Stimulated activated naive CD8-positive, alpha-beta T cell treated with anti-CD3 and anti-CD28 coated beads, Interleukin-15, Interleukin-2, amounts not matched to agents 100 ng/mL and 50 ng/mL, for 24 hours (primary cell): Measurements from ENCODE around the gene GPC6.

Source experiments
- H3K27ac Mint-ChIP-seq: one replicate; pipeline ENCODE4 v1.8.0; 2021; ENCODE audit warnings: mild to moderate bottlenecking, mixed read lengths
- H3K27me3 Mint-ChIP-seq: one replicate; pipeline ENCODE4 v1.8.0; 2021; ENCODE audit warnings: mixed read lengths
- H3K36me3 Mint-ChIP-seq: one replicate; pipeline ENCODE4 v1.8.0; 2021; ENCODE audit warnings: low read depth, mixed read lengths
- H3K4me1 Mint-ChIP-seq: one replicate; pipeline ENCODE4 v1.8.0; 2021; ENCODE audit warnings: low read depth, mixed read lengths
- H3K4me3 Mint-ChIP-seq: one replicate; pipeline ENCODE4 v1.8.0; 2021; ENCODE audit warnings: mild to moderate bottlenecking, mixed read lengths
- H3K9me3 Mint-ChIP-seq: one replicate; pipeline ENCODE4 v1.8.0; 2021; ENCODE audit warnings: mixed read lengths

Gene GPC6

GRCh38 chr13:93736909-93737308, 510.3 kb downstream of the GPC6 start:
- Mint-ChIP-seq H3K4me1 (no peaks in the 10 kb centered on the region), H3K36me3 (no peaks in the 10 kb centered on the region), H3K27me3 (no peaks in the 10 kb centered on the region), H3K4me3 (no peak overlapping the region), H3K27ac (no peak overlapping the region), H3K9me3 (peaks cover 8% of the 10 kb centered on the region)

GRCh38 chr13:93740334-93740733, 513.7 kb downstream of the GPC6 start:
- Mint-ChIP-seq H3K27ac (no peak overlapping the region), H3K9me3 (peaks cover 18% of the 10 kb centered on the region), H3K27me3 (peaks cover 3% of the 10 kb centered on the region)

DNA sequence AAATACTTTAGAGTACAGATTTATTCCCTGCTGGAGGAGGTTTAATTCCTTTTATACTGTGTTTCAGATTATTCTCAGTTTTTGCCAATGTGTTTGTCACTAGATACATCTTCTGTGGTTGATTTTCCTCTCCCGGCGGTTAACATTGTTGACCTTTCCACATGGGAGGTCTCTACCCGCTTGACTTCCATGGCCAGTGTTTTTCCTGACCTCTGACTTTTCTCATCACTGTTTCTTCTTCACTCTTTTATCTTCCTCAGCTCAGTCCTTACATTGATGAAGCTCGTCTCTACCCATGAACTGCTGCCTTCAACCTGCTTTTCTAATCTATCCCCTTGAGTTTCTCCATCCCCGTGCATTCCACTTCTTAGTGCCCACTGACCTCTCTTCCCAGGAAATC, 517.4 kb downstream of the GPC6 start:
- Mint-ChIP-seq H3K9me3 (peaks cover 16% of the 10 kb centered on the region), H3K27me3 (peaks cover 3% of the 10 kb centered on the region), H3K4me3 (no peak overlapping the region), H3K36me3 (no peaks in the 10 kb centered on the region), H3K27ac (no peak overlapping the region), H3K4me1 (no peaks in the 10 kb centered on the region)

More at GRCh38 chr13:93740334-93740733, 513.7 kb downstream of the GPC6 start:
- Mint-ChIP-seq H3K4me3 (no peak overlapping the region), H3K4me1 (no peaks in the 10 kb centered on the region), H3K36me3 (no peaks in the 10 kb centered on the region)

- Mint-ChIP-seq H3K27me3 (peaks cover 8% of the 10 kb centered on the region), H3K4me1 (no peaks in the 10 kb centered on the region), H3K27ac (no peak overlapping the region), H3K4me3 (no peak overlapping the region), H3K36me3 (no peaks in the 10 kb centered on the region), H3K9me3 (peaks cover 16% of the 10 kb centered on the region)
Measured at GRCh38 chr13:93744886-93745285, 518.3 kb downstream of the GPC6 start.

GRCh38 chr13:93745884-93746283, 519.3 kb downstream of the GPC6 start:
- Mint-ChIP-seq H3K4me3 (no peak overlapping the region), H3K4me1 (no peaks in the 10 kb centered on the region)

DNA sequence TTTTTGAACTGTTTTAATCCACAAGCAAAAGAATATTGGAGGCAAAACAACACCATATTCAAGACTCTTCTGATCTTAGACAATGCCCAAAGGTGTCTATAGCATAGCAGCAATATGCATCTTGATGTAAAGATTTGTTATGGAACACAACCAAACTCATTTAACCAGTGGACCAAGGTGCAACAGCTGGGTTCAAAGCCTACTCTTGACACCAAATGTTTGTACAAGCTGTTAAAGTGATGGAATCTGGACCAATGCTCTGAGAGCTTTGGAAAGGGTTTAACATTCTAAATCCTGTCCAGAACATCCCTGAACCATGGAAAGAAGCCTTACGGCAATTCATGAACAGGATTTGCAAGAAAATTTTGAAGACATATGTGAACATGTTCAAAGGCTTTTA, 520.0 kb downstream of the GPC6 start:
- H3K27ac Mint-ChIP-seq: no peak overlapping the region
- peaks cover 15% of the 10 kb centered on the region for H3K27me3 Mint-ChIP-seq
- no peak overlapping the region for H3K4me3 Mint-ChIP-seq
- peaks cover 12% of the 10 kb centered on the region for H3K9me3 Mint-ChIP-seq
- no peaks in the 10 kb centered on the region for H3K4me1 Mint-ChIP-seq
- no peaks in the 10 kb centered on the region for H3K36me3 Mint-ChIP-seq

More at GRCh38 chr13:93745884-93746283, 519.3 kb downstream of the GPC6 start:
- peaks cover 16% of the 10 kb centered on the region for H3K9me3 Mint-ChIP-seq
- no peak overlapping the region for H3K27ac Mint-ChIP-seq
- no peaks in the 10 kb centered on the region for H3K36me3 Mint-ChIP-seq
- H3K27me3 Mint-ChIP-seq: peaks cover 13% of the 10 kb centered on the region

GRCh38 chr13:93750676-93751075, 524.1 kb downstream of the GPC6 start:
- no peaks in the 10 kb centered on the region for H3K36me3 Mint-ChIP-seq
- no peaks in the 10 kb centered on the region for H3K4me1 Mint-ChIP-seq
- H3K9me3 Mint-ChIP-seq: peaks cover 3% of the 10 kb centered on the region
- no peak overlapping the region for H3K27ac Mint-ChIP-seq
- H3K27me3 Mint-ChIP-seq: peaks cover 12% of the 10 kb centered on the region
- no peak overlapping the region for H3K4me3 Mint-ChIP-seq

GRCh38 chr13:93751117-93751516, 524.5 kb downstream of the GPC6 start:
- Mint-ChIP-seq H3K4me1 (no peaks in the 10 kb centered on the region), H3K36me3 (no peaks in the 10 kb centered on the region), H3K9me3 (peaks cover 3% of the 10 kb centered on the region), H3K4me3 (no peak overlapping the region), H3K27me3 (peaks cover 12% of the 10 kb centered on the region), H3K27ac (no peak overlapping the region)

DNA sequence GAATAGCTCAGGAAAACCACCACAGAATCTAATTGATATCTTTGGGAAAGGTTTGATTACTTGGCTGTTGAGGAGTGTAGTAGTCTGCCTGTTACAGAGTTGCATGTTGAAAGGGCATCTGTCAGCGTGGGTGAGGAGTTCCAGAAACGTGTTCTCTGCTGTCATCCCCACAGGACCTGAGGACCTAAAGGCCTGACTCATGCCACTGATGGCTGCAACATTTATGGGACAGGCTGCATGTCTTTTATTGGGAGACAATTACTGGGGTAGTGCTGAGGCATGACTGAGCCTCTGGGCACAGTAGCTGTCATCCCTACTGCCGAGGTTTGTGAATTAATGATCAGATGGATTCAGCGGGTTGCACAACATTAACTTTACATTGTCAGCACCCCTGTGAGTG, 525.9 kb downstream of the GPC6 start:
- no peaks in the 10 kb centered on the region for H3K36me3 Mint-ChIP-seq
- H3K4me3 Mint-ChIP-seq: no peak overlapping the region
- peaks cover 12% of the 10 kb centered on the region for H3K27me3 Mint-ChIP-seq
- no peaks in the 10 kb centered on the region for H3K4me1 Mint-ChIP-seq
- peaks cover 3% of the 10 kb centered on the region for H3K9me3 Mint-ChIP-seq
- H3K27ac Mint-ChIP-seq: no peak overlapping the region

- H3K4me1 Mint-ChIP-seq: peaks cover under 1% of the 10 kb centered on the region
- H3K27ac Mint-ChIP-seq: no peak overlapping the region
- H3K4me3 Mint-ChIP-seq: no peak overlapping the region
- H3K9me3 Mint-ChIP-seq: peaks cover 3% of the 10 kb centered on the region
- peaks cover 12% of the 10 kb centered on the region for H3K27me3 Mint-ChIP-seq
- H3K36me3 Mint-ChIP-seq: no peaks in the 10 kb centered on the region
Measured at GRCh38 chr13:93753639-93754038, 527.0 kb downstream of the GPC6 start.

GRCh38 chr13:93755341-93755740, 528.7 kb downstream of the GPC6 start:
- Mint-ChIP-seq H3K36me3 (no peaks in the 10 kb centered on the region), H3K27me3 (peaks cover 5% of the 10 kb centered on the region), H3K9me3 (peaks cover 3% of the 10 kb centered on the region), H3K4me1 (peaks cover 4% of the 10 kb centered on the region), H3K27ac (no peak overlapping the region), H3K4me3 (no peak overlapping the region)

- Mint-ChIP-seq H3K36me3 (no peaks in the 10 kb centered on the region), H3K4me3 (no peak overlapping the region), H3K9me3 (peaks cover 1% of the 10 kb centered on the region), H3K27me3 (no peaks in the 10 kb centered on the region), H3K27ac (no peak overlapping the region), H3K4me1 (peaks cover 4% of the 10 kb centered on the region)
Measured at GRCh38 chr13:93758575-93758974, 532.0 kb downstream of the GPC6 start.

DNA sequence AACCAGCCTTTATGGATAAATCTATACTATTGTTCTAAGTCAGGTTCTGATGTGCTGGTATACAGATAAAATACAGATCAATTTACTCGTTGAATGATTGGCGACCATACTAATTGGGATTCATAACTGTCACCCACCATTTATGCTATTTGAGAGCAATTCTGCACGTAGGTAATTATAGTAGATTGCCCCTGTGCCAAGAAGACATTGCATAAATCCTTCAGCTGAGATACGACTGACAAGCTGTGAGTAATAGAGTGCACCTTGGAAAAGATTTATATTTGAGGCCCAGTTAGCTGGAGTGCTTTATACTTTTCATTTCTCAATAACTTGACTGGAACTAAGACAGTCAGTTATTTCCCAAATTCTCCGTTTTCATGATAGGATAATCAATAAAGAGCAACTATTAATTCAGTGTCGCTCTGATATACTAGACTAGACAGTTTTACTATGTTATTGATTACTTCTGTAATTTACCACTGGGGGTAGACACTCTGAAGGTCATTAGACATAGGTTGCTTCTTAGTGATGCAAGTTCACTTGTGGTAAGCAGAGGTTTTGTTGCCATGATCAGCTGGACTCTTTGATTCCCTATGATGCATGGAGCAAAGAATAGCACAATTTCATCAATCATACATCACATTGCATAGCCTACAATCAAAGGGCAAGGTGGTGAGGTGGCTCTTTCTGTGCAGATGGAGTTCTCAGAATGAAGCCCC, 536.3 kb downstream of the GPC6 start:
- no peaks in the 10 kb centered on the region for H3K36me3 Mint-ChIP-seq
- no peak overlapping the region for H3K4me3 Mint-ChIP-seq
- H3K27me3 Mint-ChIP-seq: no peaks in the 10 kb centered on the region
- H3K9me3 Mint-ChIP-seq: peaks cover 4% of the 10 kb centered on the region
- H3K4me1 Mint-ChIP-seq: peaks cover 4% of the 10 kb centered on the region
- no peak overlapping the region for H3K27ac Mint-ChIP-seq

GRCh38 chr13:93765062-93765461, 538.5 kb downstream of the GPC6 start:
- Mint-ChIP-seq H3K4me1 (no peaks in the 10 kb centered on the region), H3K27me3 (peaks cover 4% of the 10 kb centered on the region), H3K9me3 (peaks cover 4% of the 10 kb centered on the region), H3K4me3 (no peak overlapping the region), H3K36me3 (no peaks in the 10 kb centered on the region), H3K27ac (no peak overlapping the region)

DNA sequence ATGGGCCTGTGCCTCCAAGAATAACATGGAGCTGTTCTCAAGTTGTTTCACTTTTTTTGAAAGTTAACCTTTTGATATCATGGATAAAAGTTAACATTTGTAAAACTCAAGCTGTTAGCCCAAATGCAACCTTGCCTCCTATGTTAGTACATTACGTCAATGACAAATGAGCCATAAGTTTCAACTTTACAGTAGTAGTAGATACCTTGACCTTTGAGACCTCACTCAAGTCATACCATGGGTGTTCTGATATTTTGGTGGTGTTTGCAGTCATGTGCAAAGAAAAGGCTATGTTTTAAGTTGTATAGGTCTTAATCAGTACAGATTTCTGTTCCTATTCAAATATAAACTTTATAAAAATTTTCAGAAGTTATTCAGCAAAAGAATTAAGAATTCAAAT, 539.2 kb downstream of the GPC6 start:
- no peaks in the 10 kb centered on the region for H3K36me3 Mint-ChIP-seq
- peaks cover 4% of the 10 kb centered on the region for H3K27me3 Mint-ChIP-seq
- peaks cover 4% of the 10 kb centered on the region for H3K9me3 Mint-ChIP-seq
- no peak overlapping the region for H3K27ac Mint-ChIP-seq
- H3K4me1 Mint-ChIP-seq: no peaks in the 10 kb centered on the region
- H3K4me3 Mint-ChIP-seq: no peak overlapping the region

GRCh38 chr13:93766719-93767118, 540.1 kb downstream of the GPC6 start:
- Mint-ChIP-seq H3K27me3 (peaks cover 7% of the 10 kb centered on the region), H3K9me3 (peaks cover 4% of the 10 kb centered on the region), H3K27ac (no peak overlapping the region), H3K4me1 (no peaks in the 10 kb centered on the region), H3K36me3 (no peaks in the 10 kb centered on the region), H3K4me3 (no peak overlapping the region)
